Measurements from ENCODE around the gene ALK.

DNA sequence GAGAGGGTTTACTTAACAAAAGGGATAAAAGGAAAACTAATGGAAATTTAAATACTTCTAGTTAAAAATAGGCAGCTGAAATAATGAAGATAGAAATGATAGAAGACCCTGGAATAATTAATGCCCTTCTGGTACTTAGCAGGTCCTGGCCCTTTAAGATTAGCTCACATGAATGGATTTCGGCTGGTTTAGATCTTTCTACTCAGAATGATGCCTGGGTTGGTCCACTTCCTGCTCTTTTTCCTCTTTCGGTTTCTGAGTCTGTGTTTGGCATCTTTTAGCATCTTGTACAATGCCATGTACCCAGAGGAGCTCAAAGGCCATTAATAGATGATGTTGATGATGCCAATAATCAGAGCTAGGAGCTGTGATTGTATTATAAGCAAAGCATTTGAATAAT, 515.7 kb downstream of the ALK start:
- TF ChIP-seq, protein P1, sequence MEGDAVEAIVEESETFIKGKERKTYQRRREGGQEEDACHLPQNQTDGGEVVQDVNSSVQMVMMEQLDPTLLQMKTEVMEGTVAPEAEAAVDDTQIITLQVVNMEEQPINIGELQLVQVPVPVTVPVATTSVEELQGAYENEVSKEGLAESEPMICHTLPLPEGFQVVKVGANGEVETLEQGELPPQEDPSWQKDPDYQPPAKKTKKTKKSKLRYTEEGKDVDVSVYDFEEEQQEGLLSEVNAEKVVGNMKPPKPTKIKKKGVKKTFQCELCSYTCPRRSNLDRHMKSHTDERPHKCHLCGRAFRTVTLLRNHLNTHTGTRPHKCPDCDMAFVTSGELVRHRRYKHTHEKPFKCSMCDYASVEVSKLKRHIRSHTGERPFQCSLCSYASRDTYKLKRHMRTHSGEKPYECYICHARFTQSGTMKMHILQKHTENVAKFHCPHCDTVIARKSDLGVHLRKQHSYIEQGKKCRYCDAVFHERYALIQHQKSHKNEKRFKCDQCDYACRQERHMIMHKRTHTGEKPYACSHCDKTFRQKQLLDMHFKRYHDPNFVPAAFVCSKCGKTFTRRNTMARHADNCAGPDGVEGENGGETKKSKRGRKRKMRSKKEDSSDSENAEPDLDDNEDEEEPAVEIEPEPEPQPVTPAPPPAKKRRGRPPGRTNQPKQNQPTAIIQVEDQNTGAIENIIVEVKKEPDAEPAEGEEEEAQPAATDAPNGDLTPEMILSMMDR (IDR thresholded peaks at IDR 0.05): no peak
- no peak for TF ChIP-seq POLR2A (IDR thresholded peaks at IDR 0.05)
- TF ChIP-seq POLR2AphosphoS5 (IDR thresholded peaks at IDR 0.05): no peak

Measured in sigmoid colon (tissue), 4 donors.